ENCODE data around the gene MRPL16. TPM values are rescaled to one million over a fixed set of nuclear protein-coding genes. Genes with fewer than 3 reads are reported as not detected.
A peak's percentile ranks its signal among the peaks of the same experiment; 100 is the strongest.
"Not testable (repeated sequence)": the region's sequence is repeated elsewhere in the genome, so short reads cannot be mapped to it uniquely, and the experiment has no call there.

Gene MRPL16
- total RNA-seq, 2 experiments from 2014 or later = 80.2 to 80.5 TPM

- DNase-seq = no peak
- Mint-ChIP-seq H3K4me1 (ENCODE audit: low read depth) (no peaks in the 10 kb centered on the region), H3K36me3 (no peaks in the 10 kb centered on the region), H3K4me3 (no peak overlapping the region), H3K27me3 (no peaks in the 10 kb centered on the region), H3K27ac (no peak overlapping the region), H3K9me3 (no peaks in the 10 kb centered on the region)
- POLR2A ChIA-PET = interaction anchor here (0.6 kb wide), 1 partner anchor 985 kb away, joined by 3 read pairs; no protein-coding TSS in a partner anchor
- CTCF ChIA-PET = no interaction called here
- intact Hi-C loops (cut with micrococcal nuclease) = no loop called here
Measured at GRCh38 chr11:59841514-59841913, 30.9 kb upstream of the MRPL16 start.

GRCh38 chr11:59839615-59840014, 29.0 kb upstream of the MRPL16 start:
- ChIA-PET CTCF (no interaction called here), POLR2A (no interaction called here)
- Mint-ChIP-seq H3K27me3 (peaks cover under 1% of the 10 kb centered on the region), H3K4me3 (no peak overlapping the region), H3K27ac (no peak overlapping the region), H3K9me3 (no peaks in the 10 kb centered on the region), H3K36me3 (no peaks in the 10 kb centered on the region), H3K4me1 (ENCODE audit: low read depth) (no peaks in the 10 kb centered on the region)
- no peak for DNase-seq
- intact Hi-C loops (cut with micrococcal nuclease) = no loop called here

- no peak for DNase-seq
- CTCF ChIA-PET = no interaction called here
- peaks cover 3% of the 10 kb centered on the region for H3K4me1 Mint-ChIP-seq (ENCODE audit: low read depth)
- H3K36me3 Mint-ChIP-seq = no peaks in the 10 kb centered on the region
- no peaks in the 10 kb centered on the region for H3K9me3 Mint-ChIP-seq
- intact Hi-C loops (cut with micrococcal nuclease) = no loop called here
- H3K4me3 Mint-ChIP-seq = no peak overlapping the region
- POLR2A ChIA-PET = no interaction called here
- peaks cover 2% of the 10 kb centered on the region for H3K27me3 Mint-ChIP-seq
- H3K27ac Mint-ChIP-seq = no peak overlapping the region
Measured at GRCh38 chr11:59833602-59834001, 23.0 kb upstream of the MRPL16 start.

GRCh38 chr11:59829358-59829757, 18.8 kb upstream of the MRPL16 start:
- H3K4me1 Mint-ChIP-seq (ENCODE audit: low read depth) = peaks cover 3% of the 10 kb centered on the region
- intact Hi-C loops (cut with micrococcal nuclease) = no loop called here
- DNase-seq = no peak
- POLR2A ChIA-PET = no interaction called here
- no peak overlapping the region for H3K27ac Mint-ChIP-seq
- H3K36me3 Mint-ChIP-seq = no peaks in the 10 kb centered on the region
- H3K27me3 Mint-ChIP-seq = no peaks in the 10 kb centered on the region
- H3K9me3 Mint-ChIP-seq = no peaks in the 10 kb centered on the region
- no peak overlapping the region for H3K4me3 Mint-ChIP-seq
- CTCF ChIA-PET = interaction anchor here (0.6 kb wide), 1 partner anchor 268 kb away, joined by 4 read pairs; no protein-coding TSS in a partner anchor

GRCh38 chr11:59822989-59823566, 12.5 kb upstream of the MRPL16 start:
- intact Hi-C loops (cut with micrococcal nuclease) = loop anchor here (1.0 to 5.0 kb wide), 3 partner anchors 96 to 370 kb away; no protein-coding TSS in a partner anchor
- CTCF ChIA-PET = interaction anchor here (0.7 to 4.0 kb wide), 10 partner anchors 13 to 687 kb away, joined by 3 to 27 read pairs (median 3); partner anchors contain the start of gene MRPL16

GRCh38 chr11:59818572-59818971, 8.0 kb upstream of the MRPL16 start:
- no peak for DNase-seq
- intact Hi-C loops (cut with micrococcal nuclease) = no loop called here
- ChIA-PET POLR2A (no interaction called here), CTCF (interaction anchor here (2.7 kb wide), 1 partner anchor 100 kb away, joined by 9 read pairs; no protein-coding TSS in a partner anchor)
- no peaks in the 10 kb centered on the region for H3K9me3 Mint-ChIP-seq
- no peak overlapping the region for H3K27ac Mint-ChIP-seq
- H3K36me3 Mint-ChIP-seq = no peaks in the 10 kb centered on the region
- H3K4me1 Mint-ChIP-seq (ENCODE audit: low read depth) = peaks cover 11% of the 10 kb centered on the region
- H3K4me3 Mint-ChIP-seq = no peak overlapping the region
- no peaks in the 10 kb centered on the region for H3K27me3 Mint-ChIP-seq

More at GRCh38 chr11:59822989-59823566, 12.5 kb upstream of the MRPL16 start:
- POLR2A ChIA-PET = no interaction called here
- peaks cover 8% of the 10 kb centered on the region for H3K4me1 Mint-ChIP-seq (ENCODE audit: low read depth)
- H3K36me3 Mint-ChIP-seq = no peaks in the 10 kb centered on the region
- H3K27ac Mint-ChIP-seq = no peak overlapping the region
- H3K9me3 Mint-ChIP-seq = no peaks in the 10 kb centered on the region
- no peak overlapping the region for H3K4me3 Mint-ChIP-seq
- peak; percentile 17 for DNase-seq
- no peaks in the 10 kb centered on the region for H3K27me3 Mint-ChIP-seq

GRCh38 chr11:59816434-59816833, 5.9 kb upstream of the MRPL16 start:
- H3K36me3 Mint-ChIP-seq; H3K9me3 Mint-ChIP-seq; CTCF ChIA-PET; DNase-seq; H3K27ac Mint-ChIP-seq; H3K27me3 Mint-ChIP-seq; intact Hi-C loops (cut with micrococcal nuclease); POLR2A ChIA-PET; H3K4me3 Mint-ChIP-seq; H3K4me1 Mint-ChIP-seq (ENCODE audit: low read depth): not testable (repeated sequence)

GRCh38 chr11:59815754-59816153, 5.2 kb upstream of the MRPL16 start:
- no peaks in the 10 kb centered on the region for H3K27me3 Mint-ChIP-seq
- H3K4me1 Mint-ChIP-seq (ENCODE audit: low read depth) = peaks cover 12% of the 10 kb centered on the region
- ChIA-PET CTCF (no interaction called here), POLR2A (no interaction called here)
- H3K9me3 Mint-ChIP-seq = no peaks in the 10 kb centered on the region
- no peak overlapping the region for H3K27ac Mint-ChIP-seq
- no peak overlapping the region for H3K4me3 Mint-ChIP-seq
- DNase-seq = no peak
- intact Hi-C loops (cut with micrococcal nuclease) = no loop called here
- H3K36me3 Mint-ChIP-seq = no peaks in the 10 kb centered on the region

GRCh38 chr11:59814021-59814420, 3.4 kb upstream of the MRPL16 start:
- intact Hi-C loops (cut with micrococcal nuclease) = loop anchor here (5.0 kb wide), 2 partner anchors 197 to 262 kb away; partner anchors contain the start of gene OSBP
- Mint-ChIP-seq H3K27ac (peak overlapping the region; percentile 25), H3K27me3 (no peaks in the 10 kb centered on the region), H3K36me3 (peaks cover 2% of the 10 kb centered on the region), H3K9me3 (no peaks in the 10 kb centered on the region), H3K4me3 (peak overlapping the region; percentile 35), H3K4me1 (ENCODE audit: low read depth) (peaks cover 19% of the 10 kb centered on the region)
- CTCF ChIA-PET = interaction anchor here (0.6 kb wide), 1 partner anchor 12 kb away, joined by 3 read pairs; no protein-coding TSS in a partner anchor
- POLR2A ChIA-PET = no interaction called here
- DNase-seq = no peak

- H3K4me1 Mint-ChIP-seq (ENCODE audit: low read depth) = peaks cover 20% of the 10 kb centered on the region
- ChIA-PET CTCF (interaction anchor here (0.6 kb wide), 1 partner anchor 12 kb away, joined by 3 read pairs; no protein-coding TSS in a partner anchor), POLR2A (no interaction called here)
- no peak overlapping the region for H3K27ac Mint-ChIP-seq
- no peak overlapping the region for H3K4me3 Mint-ChIP-seq
- H3K27me3 Mint-ChIP-seq = no peaks in the 10 kb centered on the region
- intact Hi-C loops (cut with micrococcal nuclease) = loop anchor here (5.0 kb wide), 2 partner anchors 196 to 261 kb away; partner anchors contain the start of gene OSBP
- DNase-seq = no peak
- no peaks in the 10 kb centered on the region for H3K9me3 Mint-ChIP-seq
- peaks cover 3% of the 10 kb centered on the region for H3K36me3 Mint-ChIP-seq
Measured at GRCh38 chr11:59813364-59813763, 2.8 kb upstream of the MRPL16 start.

GRCh38 chr11:59812220-59812619, 1.6 kb upstream of the MRPL16 start:
- peaks cover 7% of the 10 kb centered on the region for H3K36me3 Mint-ChIP-seq
- H3K27me3 Mint-ChIP-seq = no peaks in the 10 kb centered on the region
- DNase-seq = no peak
- CTCF ChIA-PET = interaction anchor here (0.6 to 5.9 kb wide), 2 partner anchors 58 to 90 kb away, joined by 5 to 54 read pairs; partner anchors contain the start of gene STX3
- no peak overlapping the region for H3K4me3 Mint-ChIP-seq
- intact Hi-C loops (cut with micrococcal nuclease) = loop anchor here (5.0 kb wide), 2 partner anchors 195 to 260 kb away; partner anchors contain the start of gene OSBP
- no peaks in the 10 kb centered on the region for H3K9me3 Mint-ChIP-seq
- H3K27ac Mint-ChIP-seq = no peak overlapping the region
- peaks cover 20% of the 10 kb centered on the region for H3K4me1 Mint-ChIP-seq (ENCODE audit: low read depth)
- POLR2A ChIA-PET = no interaction called here

GRCh38 chr11:59810911-59811259, 307 bp upstream of the MRPL16 start:
- POLR2A ChIA-PET = no interaction called here
- peaks cover 20% of the 10 kb centered on the region for H3K4me1 Mint-ChIP-seq (ENCODE audit: low read depth)

More at GRCh38 chr11:59810911-59811259, 307 bp upstream of the MRPL16 start:
- Mint-ChIP-seq H3K27me3 (no peaks in the 10 kb centered on the region), H3K27ac (peak overlapping the region; percentile 86), H3K9me3 (no peaks in the 10 kb centered on the region), H3K36me3 (peaks cover 16% of the 10 kb centered on the region), H3K4me3 (peak overlapping the region; percentile 90)
- CTCF ChIA-PET = interaction anchor here (0.9 to 5.9 kb wide), 5 partner anchors 9 to 108 kb away, joined by 3 to 54 read pairs (median 6); partner anchors contain the start of gene STX3
- intact Hi-C loops (cut with micrococcal nuclease) = loop anchor here (1.0 to 5.0 kb wide), 5 partner anchors 54 to 259 kb away; partner anchors contain the start of genes OSBP and PATL1
- no peak for DNase-seq
